Measurements from ENCODE around the gene PTH1R.

- TF ChIP-seq EZH2phosphoT487 (IDR thresholded peaks at IDR 0.05; ENCODE audit: insufficient read depth, low read depth) (no peak), EZH2 (IDR thresholded peaks at IDR 0.05; ENCODE audit: insufficient read depth, poor library complexity, severe bottlenecking) (no peak)
Measured at GRCh38 chr3:46921041-46921440, 43.5 kb downstream of the PTH1R start.
